Spleen (tissue), 13 donors: ENCODE measurements around the gene AMY1B. TPM values are rescaled to one million over a fixed set of nuclear protein-coding genes. Genes with fewer than 3 reads are reported as not detected.
"Not testable (repeated sequence)": the region's sequence is repeated elsewhere in the genome, so short reads cannot be mapped to it uniquely, and the experiment has no call there.

Source experiments
- DNase-seq: peaks from one replicate; pipeline ENCODE4 v3.0.0-alpha.2; 2020
- H3K27ac ChIP-seq, 8 donors: fragments of 200-600 bp; sonication (generic) in 7 of 8; 1 replicate in 4 of 8; 2 replicates in 4 of 8; pipeline versions ENCODE4 v1.5.0 to v1.8.0; 2016 to 2021; ENCODE audit warnings: inconsistent platforms in 4 of 8, mild to moderate bottlenecking in 4 of 8, moderate library complexity in 1 of 8
- H3K27me3 ChIP-seq, 7 donors: fragments of 200-600 bp; sonication (generic) in 6 of 7; replicated peaks in 1 of 7; 1 replicate in 4 of 7; 2 replicates in 3 of 7; pipeline versions ENCODE4 v1.5.0 to v1.8.0; 2016 to 2021; ENCODE audit warnings: inconsistent platforms in 3 of 7, mild to moderate bottlenecking in 1 of 7
- H3K36me3 ChIP-seq, 6 donors: fragments of 200-600 bp; sonication (generic) in 5 of 6; 1 replicate in 4 of 6; 2 replicates in 2 of 6; pipeline versions ENCODE4 v1.5.0 to v1.8.0; 2016 to 2021; ENCODE audit warnings: inconsistent platforms in 2 of 6
- H3K4me1 ChIP-seq, 6 donors: fragments of 200-600 bp; sonication (generic) in 5 of 6; 1 replicate in 3 of 6; 2 replicates in 3 of 6; pipeline versions ENCODE4 v1.5.0 to v1.8.0; 2016 to 2021; ENCODE audit warnings: inconsistent platforms in 3 of 6
- H3K4me3 ChIP-seq, 8 donors: fragments of 200-600 bp; sonication (generic) in 7 of 8; 1 replicate in 4 of 8; 2 replicates in 4 of 8; pipeline versions ENCODE4 v1.5.0 to v1.8.0; 2016 to 2021; ENCODE audit warnings: inconsistent platforms in 4 of 8, mild to moderate bottlenecking in 4 of 8, moderate library complexity in 2 of 8
- H3K9me3 ChIP-seq, 8 donors: fragments of 200-600 bp; sonication (generic) in 7 of 8; 1 replicate in 4 of 8; 2 replicates in 4 of 8; pipeline versions ENCODE4 v1.5.0 to v1.8.0; 2016 to 2021; ENCODE audit warnings: inconsistent platforms in 4 of 8
- WGBS, 5 donors: extraction: QIAGEN DNeasy Blood & Tissue Kit in 3 of 5; methylation state at CpG; one replicate each; pipeline versions ENCODE4 v1.1.5 to v1.1.7; 2013 to 2018; 5-methylcytosine and 5-hydroxymethylcytosine counted together
- intact Hi-C: fragments of 100-400 bp; cut with DNase I; formaldehyde crosslinking; loops from one replicate; pipeline ENCODE4 v1.15.0; 2023; ENCODE audit warnings: low total_unique reads
- long read RNA-seq, 2 donors: transcript quantifications; one replicate each; lab custom pipeline, GENCODE V29; 2026
- polyA plus RNA-seq, 3 donors: library from polyadenylated mRNA; stranded (reverse); fragments of 200-250 nt; gene quantifications; one replicate each; pipeline ENCODE4 v1.2.1, GENCODE V29; 2013
- total RNA-seq, 7 donors: library from RNA; depleted of rRNA in 3 of 7; stranded (reverse); fragments of >200 nt in 3 of 7; fragmentation: NEBNext Ultra II Directional in 4 of 7; extraction: Animal tissue kit (Norgen Biotek cat#: 25700) in 4 of 7; gene quantifications; one replicate each; pipeline versions ENCODE4 v1.1.0 to v1.2.1, GENCODE V29; 2016 to 2021
- donor health status: healthy with polysubstance abuse.
- donor health status: DM: no; HTN: no; CAD: no; lungs with moderate emphysema.
- donor health status: DM: no; HTN: no; CAD: no.
- donor health status: Bipolar disorder and iron deficiency.
- donor health status: healthy.
- donor health status: DM: no; HTN: no; CAD: no.
- donor health status: DM: yes; HTN: yes; CAD: no.

The AMY1B gene
- not detected for total RNA-seq
- not detected for polyA plus RNA-seq
- long read RNA-seq, donor 1, result 0 reads
- long read RNA-seq, donor 2, result 0 reads

DNA sequence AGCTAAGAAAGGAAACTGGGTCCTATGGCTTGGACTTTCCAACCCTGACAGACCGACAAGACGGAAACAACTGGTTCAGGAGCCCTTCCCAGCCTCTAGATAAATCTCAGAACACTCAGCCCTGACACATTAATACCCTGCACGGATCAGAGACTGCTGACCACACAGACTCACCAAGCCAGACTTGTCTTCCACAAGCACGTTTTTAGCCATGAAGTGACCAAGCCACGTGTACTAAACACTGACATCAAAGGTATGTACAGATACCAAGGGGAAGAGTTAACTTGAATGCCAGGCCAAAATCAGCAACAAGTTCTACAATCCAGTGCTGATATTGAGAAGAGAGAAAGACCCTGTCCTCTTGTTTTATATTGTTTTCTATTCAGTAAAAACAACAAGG is at the start of gene AMY1B:
Gene AMY1B, minus strand, starts transcription at position 101 of the 400 bp plus-strand sequence. CDS start 571 bp downstream, outside the sequence.
- H3K4me3 ChIP-seq, H3K4me1 ChIP-seq, H3K9me3 ChIP-seq, intact Hi-C loops, DNase-seq, H3K36me3 ChIP-seq, H3K27me3 ChIP-seq, H3K27ac ChIP-seq: not testable (repeated sequence)
- WGBS, 5 donors, result no CpG with 5 or more reads among the region's 5 CpGs

DNA sequence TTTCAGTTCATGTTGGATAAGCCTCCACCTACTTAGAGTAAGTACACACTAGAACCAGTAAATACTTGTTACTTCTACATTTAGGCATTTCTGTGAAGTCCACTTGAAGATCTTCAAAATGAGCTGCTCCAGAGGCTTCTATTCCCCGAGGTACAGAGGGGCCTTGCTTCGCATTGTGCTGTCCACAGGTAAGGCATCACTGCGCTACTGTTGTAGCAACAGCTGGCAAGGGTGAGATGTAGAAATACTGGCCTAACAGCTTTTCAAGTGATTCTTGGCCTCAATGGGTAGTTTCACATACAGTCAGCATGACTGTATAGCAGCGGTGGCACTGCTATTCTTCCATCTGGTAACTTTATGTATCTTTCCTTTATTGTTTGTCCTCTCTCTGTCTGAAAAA is 49.0 kb upstream of the AMY1B start:
- H3K4me1 ChIP-seq, H3K4me3 ChIP-seq, H3K36me3 ChIP-seq, H3K27me3 ChIP-seq, intact Hi-C loops, H3K27ac ChIP-seq, DNase-seq, H3K9me3 ChIP-seq: not testable (repeated sequence)
- WGBS, 5 donors, result 80% methylated on average over 1 of the region's 4 CpGs; no CpG with 5 or more reads in 4 of the 5 donors

DNA sequence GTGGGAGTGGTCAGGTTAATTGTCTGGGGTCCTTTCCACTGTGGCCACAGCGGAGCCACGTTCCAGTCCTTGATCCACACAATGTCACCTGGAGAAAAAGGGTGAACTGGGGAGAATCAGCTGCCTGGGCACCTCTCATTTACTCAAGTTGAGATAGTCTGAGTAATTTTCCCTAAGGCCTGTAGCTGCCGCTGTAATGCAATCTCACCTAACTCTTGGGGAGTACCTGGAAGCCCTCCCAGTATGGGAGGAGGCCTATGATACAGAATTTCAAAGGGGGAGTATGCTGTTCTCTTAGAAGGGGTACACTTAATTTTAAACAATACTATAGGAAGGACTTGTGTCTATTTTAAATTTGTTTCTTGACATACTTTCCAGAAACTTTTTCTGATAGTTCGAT is 48.4 kb upstream of the AMY1B start:
- intact Hi-C loops, H3K4me3 ChIP-seq, H3K9me3 ChIP-seq, H3K27me3 ChIP-seq, H3K27ac ChIP-seq, H3K36me3 ChIP-seq, DNase-seq, H3K4me1 ChIP-seq: not testable (repeated sequence)
- WGBS, 5 donors, result no CpG with 5 or more reads among the region's 4 CpGs

DNA sequence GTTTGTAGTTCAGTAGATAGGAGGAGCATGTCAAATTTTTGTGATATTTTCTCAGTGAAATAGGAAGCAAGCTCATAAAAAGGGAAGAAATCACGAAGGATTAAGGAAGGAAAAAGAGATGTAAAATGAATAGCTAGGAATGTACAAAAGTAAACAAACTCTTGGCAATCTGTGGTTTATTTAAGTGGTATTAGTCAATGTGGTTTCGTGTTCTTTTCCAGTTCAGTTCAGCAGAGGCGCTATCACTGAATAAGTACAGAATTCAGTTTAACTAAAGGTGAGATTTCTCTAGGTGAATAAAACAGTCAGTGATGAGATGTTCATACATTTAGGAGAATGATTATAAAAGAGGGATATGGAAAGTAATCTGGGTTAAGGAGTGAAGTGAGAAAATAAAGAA is 42.0 kb upstream of the AMY1B start:
- WGBS, 5 donors, result no CpG with 5 or more reads among the region's 3 CpGs

DNA sequence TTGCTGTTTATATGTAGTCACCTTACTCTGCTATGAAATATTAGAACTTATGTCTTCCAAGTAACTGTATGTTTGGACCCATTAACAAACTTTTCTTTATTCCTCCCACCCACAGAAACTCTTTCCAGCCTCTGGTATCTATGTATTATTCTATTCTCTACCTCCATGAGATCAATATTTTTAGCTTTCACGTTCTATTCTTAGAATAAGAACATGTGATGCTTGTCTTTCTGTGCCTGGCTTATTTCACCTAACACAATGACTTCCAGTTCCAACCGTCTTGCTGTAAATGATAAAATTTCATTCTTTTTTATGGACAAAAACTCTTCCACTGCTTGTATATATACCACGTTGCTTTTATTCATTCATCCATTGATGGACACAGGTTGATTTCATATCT is 39.3 kb upstream of the AMY1B start:
- H3K27ac ChIP-seq, DNase-seq, H3K36me3 ChIP-seq, H3K27me3 ChIP-seq, H3K4me3 ChIP-seq, H3K9me3 ChIP-seq, intact Hi-C loops, H3K4me1 ChIP-seq: not testable (repeated sequence)
- no CpG with 5 or more reads among the region's 3 CpGs for WGBS, 5 donors

More for the DNA sequence above, 42.0 kb upstream of the AMY1B start:
- DNase-seq, H3K9me3 ChIP-seq, H3K4me1 ChIP-seq, H3K4me3 ChIP-seq, H3K27me3 ChIP-seq, intact Hi-C loops, H3K27ac ChIP-seq, H3K36me3 ChIP-seq: not testable (repeated sequence)

DNA sequence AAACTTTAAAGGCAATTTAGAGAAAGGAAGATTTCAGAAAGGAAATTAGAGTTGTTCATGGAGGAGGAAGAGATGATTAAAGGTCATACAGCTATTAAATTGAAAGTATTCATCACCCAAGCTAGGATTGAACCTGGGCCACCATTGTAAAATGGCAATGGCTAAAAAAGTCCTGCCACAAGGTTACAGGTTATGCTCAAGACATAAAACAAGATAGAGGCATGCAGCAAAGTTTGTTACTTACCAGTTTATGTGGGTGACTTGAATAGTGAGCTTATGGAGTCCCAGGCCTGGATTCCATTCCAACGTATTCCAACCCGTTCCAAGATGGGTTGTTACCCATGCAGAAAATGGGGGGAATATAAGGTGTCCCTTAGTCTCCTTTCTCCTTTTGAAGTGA is 25.5 kb upstream of the AMY1B start:
- H3K36me3 ChIP-seq, H3K27ac ChIP-seq, H3K9me3 ChIP-seq, intact Hi-C loops, H3K27me3 ChIP-seq, DNase-seq, H3K4me3 ChIP-seq, H3K4me1 ChIP-seq: not testable (repeated sequence)
- no CpG with 5 or more reads among the region's 2 CpGs for WGBS, 5 donors

DNA sequence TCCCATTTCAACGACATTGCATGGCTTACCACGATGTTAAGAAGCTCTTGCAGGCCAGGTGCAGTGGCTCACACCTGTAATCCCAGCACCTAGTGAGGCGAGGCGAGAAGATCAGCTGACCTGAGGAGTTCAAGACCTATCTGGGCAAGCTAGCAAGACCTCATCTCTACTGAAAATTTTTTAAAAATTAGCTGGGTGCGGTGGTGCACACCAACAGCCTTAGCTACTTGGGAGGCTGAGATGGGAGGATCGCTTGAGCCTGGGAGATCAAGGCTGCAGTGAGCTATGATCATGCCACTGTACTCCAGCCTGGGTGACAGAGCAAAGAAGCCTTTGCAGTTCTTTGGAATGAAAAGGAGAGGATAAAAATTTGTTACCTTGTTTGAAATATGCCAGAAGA is 21.4 kb upstream of the AMY1B start:
- H3K9me3 ChIP-seq, H3K4me1 ChIP-seq, H3K36me3 ChIP-seq, H3K27me3 ChIP-seq, H3K27ac ChIP-seq, intact Hi-C loops, H3K4me3 ChIP-seq: not testable (repeated sequence)
- WGBS, 5 donors, result 65 to 86% (median 76%) methylated on average over 4 to 6 of the region's 6 CpGs
- peak; percentile 19 for DNase-seq

DNA sequence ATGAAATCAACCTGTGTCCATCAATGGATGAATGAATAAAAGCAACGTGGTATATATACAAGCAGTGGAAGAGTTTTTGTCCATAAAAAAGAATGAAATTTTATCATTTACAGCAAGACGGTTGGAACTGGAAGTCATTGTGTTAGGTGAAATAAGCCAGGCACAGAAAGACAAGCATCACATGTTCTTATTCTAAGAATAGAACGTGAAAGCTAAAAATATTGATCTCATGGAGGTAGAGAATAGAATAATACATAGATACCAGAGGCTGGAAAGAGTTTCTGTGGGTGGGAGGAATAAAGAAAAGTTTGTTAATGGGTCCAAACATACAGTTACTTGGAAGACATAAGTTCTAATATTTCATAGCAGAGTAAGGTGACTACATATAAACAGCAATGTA is 14.4 kb upstream of the AMY1B start:
- H3K27ac ChIP-seq, result not testable (repeated sequence)

DNA sequence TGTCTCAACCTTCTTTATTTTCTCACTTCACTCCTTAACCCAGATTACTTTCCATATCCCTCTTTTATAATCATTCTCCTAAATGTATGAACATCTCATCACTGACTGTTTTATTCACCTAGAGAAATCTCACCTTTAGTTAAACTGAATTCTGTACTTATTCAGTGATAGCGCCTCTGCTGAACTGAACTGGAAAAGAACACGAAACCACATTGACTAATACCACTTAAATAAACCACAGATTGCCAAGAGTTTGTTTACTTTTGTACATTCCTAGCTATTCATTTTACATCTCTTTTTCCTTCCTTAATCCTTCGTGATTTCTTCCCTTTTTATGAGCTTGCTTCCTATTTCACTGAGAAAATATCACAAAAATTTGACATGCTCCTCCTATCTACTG is 11.7 kb upstream of the AMY1B start:
- intact Hi-C loops, H3K36me3 ChIP-seq, H3K4me1 ChIP-seq, H3K27me3 ChIP-seq, H3K9me3 ChIP-seq, H3K27ac ChIP-seq, DNase-seq, H3K4me3 ChIP-seq: not testable (repeated sequence)
- WGBS, 5 donors, result no CpG with 5 or more reads among the region's 3 CpGs

More for the DNA sequence above, 14.4 kb upstream of the AMY1B start:
- intact Hi-C loops, H3K9me3 ChIP-seq, H3K27me3 ChIP-seq, DNase-seq, H3K4me1 ChIP-seq, H3K36me3 ChIP-seq, H3K4me3 ChIP-seq: not testable (repeated sequence)
- no CpG with 5 or more reads among the region's 3 CpGs for WGBS, 5 donors

DNA sequence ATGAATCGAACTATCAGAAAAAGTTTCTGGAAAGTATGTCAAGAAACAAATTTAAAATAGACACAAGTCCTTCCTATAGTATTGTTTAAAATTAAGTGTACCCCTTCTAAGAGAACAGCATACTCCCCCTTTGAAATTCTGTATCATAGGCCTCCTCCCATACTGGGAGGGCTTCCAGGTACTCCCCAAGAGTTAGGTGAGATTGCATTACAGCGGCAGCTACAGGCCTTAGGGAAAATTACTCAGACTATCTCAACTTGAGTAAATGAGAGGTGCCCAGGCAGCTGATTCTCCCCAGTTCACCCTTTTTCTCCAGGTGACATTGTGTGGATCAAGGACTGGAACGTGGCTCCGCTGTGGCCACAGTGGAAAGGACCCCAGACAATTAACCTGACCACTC is 5.2 kb upstream of the AMY1B start:
- H3K4me3 ChIP-seq, H3K27ac ChIP-seq, DNase-seq, H3K27me3 ChIP-seq, H3K36me3 ChIP-seq, H3K4me1 ChIP-seq, H3K9me3 ChIP-seq, intact Hi-C loops: not testable (repeated sequence)
- no CpG with 5 or more reads among the region's 4 CpGs for WGBS, 5 donors

DNA sequence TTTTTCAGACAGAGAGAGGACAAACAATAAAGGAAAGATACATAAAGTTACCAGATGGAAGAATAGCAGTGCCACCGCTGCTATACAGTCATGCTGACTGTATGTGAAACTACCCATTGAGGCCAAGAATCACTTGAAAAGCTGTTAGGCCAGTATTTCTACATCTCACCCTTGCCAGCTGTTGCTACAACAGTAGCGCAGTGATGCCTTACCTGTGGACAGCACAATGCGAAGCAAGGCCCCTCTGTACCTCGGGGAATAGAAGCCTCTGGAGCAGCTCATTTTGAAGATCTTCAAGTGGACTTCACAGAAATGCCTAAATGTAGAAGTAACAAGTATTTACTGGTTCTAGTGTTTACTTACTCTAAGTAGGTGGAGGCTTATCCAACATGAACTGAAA is 4.7 kb upstream of the AMY1B start:
- intact Hi-C loops, H3K27me3 ChIP-seq, H3K27ac ChIP-seq, DNase-seq, H3K9me3 ChIP-seq, H3K4me3 ChIP-seq, H3K36me3 ChIP-seq, H3K4me1 ChIP-seq: not testable (repeated sequence)
- WGBS, 5 donors, result no CpG with 5 or more reads among the region's 4 CpGs

DNA sequence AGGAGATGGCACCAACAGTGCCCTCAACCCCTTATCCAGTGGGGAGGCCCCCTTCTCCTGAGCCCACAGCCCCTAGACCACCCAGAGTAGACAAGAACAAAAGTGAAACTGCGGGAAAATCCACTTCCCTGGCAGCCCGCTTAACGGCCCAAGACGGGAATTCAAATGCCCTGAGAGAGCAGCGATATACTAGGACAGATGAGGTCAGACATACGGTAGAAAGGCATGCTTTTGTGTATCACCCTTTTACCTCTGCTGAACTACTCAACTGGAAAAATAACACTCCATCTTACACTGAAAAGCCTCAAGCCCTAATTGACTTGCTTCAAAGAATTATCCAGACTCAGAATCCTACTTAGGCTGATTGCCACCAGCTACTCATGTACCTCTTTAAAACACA is 1.4 kb upstream of the AMY1B start:
- H3K4me3 ChIP-seq, H3K27ac ChIP-seq, DNase-seq, H3K4me1 ChIP-seq, H3K27me3 ChIP-seq, intact Hi-C loops, H3K9me3 ChIP-seq, H3K36me3 ChIP-seq: not testable (repeated sequence)
- WGBS, 5 donors, result no CpG with 5 or more reads among the region's 6 CpGs
